HEK293T (cell line): ENCODE data around the gene FAS.

Experiments
- ARNT ChIP-seq: fragments of 450-650 bp; IDR thresholded peaks from 2 replicates; pipeline ENCODE4 v1.6.1; 2017; ENCODE audit warnings: mild to moderate bottlenecking
- ELF4 ChIP-seq: fragments of 450-650 bp; IDR thresholded peaks from 2 replicates; pipeline ENCODE4 v1.6.1; 2017; ENCODE audit warnings: antibody characterized with exemption
- FOXK2 ChIP-seq: fragments of 450-650 bp; IDR thresholded peaks from 2 replicates; pipeline ENCODE4 v1.6.1; 2016; ENCODE audit warnings: mild to moderate bottlenecking
- FOXM1 ChIP-seq: fragments of 450-650 bp; IDR thresholded peaks from 2 replicates; pipeline ENCODE4 v1.6.1; 2017; ENCODE audit warnings: mild to moderate bottlenecking, borderline replicate concordance
- PKNOX1 ChIP-seq: fragments of 450-650 bp; IDR thresholded peaks from 2 replicates; pipeline ENCODE4 v1.6.1; 2016
- SP1 ChIP-seq: fragments of 450-650 bp; IDR thresholded peaks from 2 replicates; pipeline ENCODE4 v1.6.1; 2017
- SUZ12 ChIP-seq: fragments of 450-650 bp; IDR thresholded peaks from 2 replicates; pipeline ENCODE4 v1.6.1; 2016; ENCODE audit warnings: mild to moderate bottlenecking
- ZNF384 ChIP-seq: fragments of 450-650 bp; IDR thresholded peaks from 2 replicates; pipeline ENCODE4 v1.6.1; 2016

DNA sequence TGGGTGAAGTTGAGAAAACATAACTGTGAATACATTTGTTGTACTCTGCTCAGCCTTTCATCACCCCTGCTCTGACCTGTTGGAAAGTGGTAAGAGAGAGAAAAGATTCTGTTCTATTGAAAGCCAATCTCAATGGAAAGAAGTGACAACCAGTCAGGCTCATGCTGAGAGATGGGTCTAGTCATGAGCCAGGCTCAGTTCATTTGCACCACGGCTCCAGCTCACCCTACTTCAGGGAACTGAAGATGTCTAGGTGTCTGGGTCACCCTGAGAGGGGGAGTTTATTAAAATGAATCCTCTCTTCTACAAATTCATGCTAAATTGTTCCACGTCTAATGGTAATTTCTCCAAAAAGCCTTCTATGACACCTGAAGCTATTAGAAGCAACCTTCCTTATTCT lies 12.1 kb upstream of the FAS start:
- TF ChIP-seq FOXM1 (no peak), FOXK2 (no peak), ARNT (no peak), SUZ12 (no peak), ZNF384 (no peak), PKNOX1 (no peak), SP1 (no peak), ELF4 (no peak)
